GM23248 (cell line): ENCODE results near the gene TPCN1. TPM values are rescaled to one million over a fixed set of nuclear protein-coding genes. Genes with fewer than 3 reads are reported as not detected.

Experiments used
- DNase-seq: peaks from one replicate; pipeline ENCODE4 v3.0.0-alpha.2; 2015
- H2AFZ ChIP-seq: fragments of 200-600 bp; sonication (generic); 2 replicates; pipeline ENCODE4 v1.6.1; 2016; ENCODE audit warnings: antibody characterized with exemption
- H3F3A ChIP-seq: fragments of 200-600 bp; sonication (generic); 2 replicates; pipeline ENCODE4 v1.6.1; 2016; ENCODE audit warnings: mild to moderate bottlenecking, antibody characterized with exemption, mixed run types; ENCODE audit not compliant: insufficient read depth
- H3K27ac ChIP-seq: fragments of 200-600 bp; sonication (generic); 2 replicates; pipeline ENCODE4 v1.5.1; 2016; ENCODE audit warnings: mild to moderate bottlenecking
- H3K27me3 ChIP-seq: fragments of 200-600 bp; sonication (generic); replicated peaks from 2 replicates; pipeline ENCODE4 v1.6.1; 2016; ENCODE audit warnings: mild to moderate bottlenecking; ENCODE audit not compliant: insufficient read depth
- H3K36me3 ChIP-seq: fragments of 200-600 bp; sonication (generic); 2 replicates; pipeline ENCODE4 v1.6.1; 2016; ENCODE audit warnings: low read depth, mild to moderate bottlenecking
- H3K4me1 ChIP-seq: fragments of 200-600 bp; sonication (generic); 2 replicates; pipeline ENCODE4 v1.6.1; 2016; ENCODE audit warnings: mild to moderate bottlenecking; ENCODE audit not compliant: insufficient read depth
- H3K4me2 ChIP-seq: fragments of 200-600 bp; sonication (generic); one replicate; pipeline ENCODE4 v1.6.1; 2016; ENCODE audit warnings: mild to moderate bottlenecking; ENCODE audit not compliant: unreplicated experiment
- H3K4me3 ChIP-seq: fragments of 200-600 bp; sonication (generic); 2 replicates; pipeline ENCODE4 v1.5.1; 2016; ENCODE audit warnings: mild to moderate bottlenecking
- H3K79me2 ChIP-seq: fragments of 200-600 bp; sonication (generic); 2 replicates; pipeline ENCODE4 v1.6.1; 2016; ENCODE audit warnings: mild to moderate bottlenecking; ENCODE audit not compliant: insufficient read depth
- H3K9ac ChIP-seq: fragments of 200-600 bp; sonication (generic); 2 replicates; pipeline ENCODE4 v1.6.1; 2016; ENCODE audit warnings: mild to moderate bottlenecking
- H3K9me2 ChIP-seq: fragments of 200-600 bp; sonication (generic); 2 replicates; pipeline ENCODE4 v1.6.1; 2016; ENCODE audit warnings: mixed run types, mild to moderate bottlenecking, moderate library complexity; ENCODE audit not compliant: insufficient read depth
- H3K9me3 ChIP-seq: fragments of 200-600 bp; sonication (generic); one replicate; pipeline ENCODE4 v1.6.1; 2017; ENCODE audit warnings: low read depth
- H4K20me1 ChIP-seq: fragments of 200-600 bp; sonication (generic); 2 replicates; pipeline ENCODE4 v1.6.0; 2016; ENCODE audit not compliant: insufficient read depth
- EZH2 ChIP-seq: fragments of 200-600 bp; sonication (generic); IDR thresholded peaks from 2 replicates; pipeline ENCODE4 v1.6.1; 2018; ENCODE audit warnings: antibody characterized with exemption, mild to moderate bottlenecking; ENCODE audit not compliant: insufficient read depth, poor library complexity, severe bottlenecking
- EZH2phosphoT487 ChIP-seq: fragments of 200-600 bp; sonication (generic); IDR thresholded peaks from 2 replicates; pipeline ENCODE4 v1.6.1; 2018; ENCODE audit warnings: antibody characterized with exemption, moderate library complexity, mild to moderate bottlenecking, low read depth; ENCODE audit not compliant: insufficient read depth
- WGBS, 2 experiments: methylation state at CpG; one replicate each; pipeline ENCODE4 v1.1.6; 2015 to 2017; ENCODE audit warnings: low lambda C conversion rate in 2 of 2, low coverage in 1 of 2; ENCODE audit errors: missing lambda C conversion rate in 2 of 2; 5-methylcytosine and 5-hydroxymethylcytosine counted together
- in situ Hi-C: fragments of 300-500 bp; cut with MboI; formaldehyde crosslinking; loops from 2 replicates; pipeline ENCODE4 v1.15.0; 2020
- polyA plus RNA-seq: library from polyadenylated mRNA; unstranded; fragments of >200 nt; fragmentation: Nextera tagmentation; extraction: Ambion mirVana; gene quantifications from 2 replicates; pipeline ENCODE4 v1.2.1, GENCODE V29; 2016
- total RNA-seq: library from RNA; depleted of rRNA; stranded (reverse); fragments of >200 nt; shearing (Covaris generic); gene quantifications from 2 replicates; pipeline ENCODE4 v1.2.3, GENCODE V29; 2014

TPCN1 gene
- total and polyA plus RNA-seq, 2 experiments from 2014 or later = 9.0 to 15.9 TPM

GRCh38 chr12:113285679-113286610, 64.7 kb downstream of the TPCN1 start:
- no peaks in the 10 kb centered on the region for H3K79me2 ChIP-seq
- no peaks in the 10 kb centered on the region for H3F3A ChIP-seq
- no peak overlapping the region for H3K4me3 ChIP-seq
- in situ Hi-C loops = no loop called here
- H3K27ac ChIP-seq = no peak overlapping the region
- TF ChIP-seq EZH2phosphoT487 = no peak
- no peaks in the 10 kb centered on the region for H4K20me1 ChIP-seq
- H3K9me2 ChIP-seq = no peaks in the 10 kb centered on the region
- no peak overlapping the region for H3K4me2 ChIP-seq
- H3K27me3 ChIP-seq = no peaks in the 10 kb centered on the region
- no peaks in the 10 kb centered on the region for H3K36me3 ChIP-seq
- no peak overlapping the region for H2AFZ ChIP-seq
- DNase-seq = no peak
- H3K9ac ChIP-seq = no peak overlapping the region
- no peaks in the 10 kb centered on the region for H3K4me1 ChIP-seq
- WGBS, 2 experiments = 85 to 87% methylated on average over 22 of the region's 22 CpGs
- no peaks in the 10 kb centered on the region for H3K9me3 ChIP-seq

DNA sequence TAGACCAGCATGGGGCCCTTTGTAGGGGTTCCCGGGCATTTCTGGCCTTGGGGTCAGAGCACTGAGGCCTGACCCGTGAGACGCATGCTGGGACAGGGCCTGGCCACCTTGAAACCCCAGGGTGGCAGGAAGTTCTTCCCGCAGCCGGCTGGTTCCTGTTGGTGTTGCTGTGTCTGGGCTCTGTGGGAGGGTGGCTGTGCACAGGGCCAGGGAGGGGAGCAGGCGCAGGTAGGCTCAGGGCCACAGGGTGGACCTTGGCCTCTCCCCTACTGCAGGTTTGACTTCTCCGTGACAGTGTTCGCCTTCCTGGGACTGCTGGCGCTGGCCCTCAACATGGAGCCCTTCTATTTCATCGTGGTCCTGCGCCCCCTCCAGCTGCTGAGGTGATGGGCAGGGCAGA, 65.4 kb downstream of the TPCN1 start:
- no peak for DNase-seq
- Histone ChIP-seq H3F3A (no peaks in the 10 kb centered on the region), H3K4me1 (peaks cover 2% of the 10 kb centered on the region; the same call in 1 of the 2 replicates), H3K4me2 (no peak overlapping the region), H3K79me2 (no peaks in the 10 kb centered on the region), H2AFZ (no peak overlapping the region), H3K4me3 (no peak overlapping the region), H3K9ac (no peak overlapping the region), H3K36me3 (no peaks in the 10 kb centered on the region), H3K27ac (no peak overlapping the region), H3K9me2 (no peaks in the 10 kb centered on the region), H3K9me3 (no peaks in the 10 kb centered on the region), H3K27me3 (no peaks in the 10 kb centered on the region), H4K20me1 (no peaks in the 10 kb centered on the region)
- in situ Hi-C loops = no loop called here
- TF ChIP-seq EZH2phosphoT487 = no peak
- WGBS, 2 experiments = 77 to 82% methylated on average over 11 of the region's 11 CpGs

- H3K9me3 ChIP-seq = no peaks in the 10 kb centered on the region
- DNase-seq = no peak
- H3K9ac ChIP-seq = no peak overlapping the region
- no peak overlapping the region for H3K27ac ChIP-seq
- WGBS, 2 experiments = 92 to 94% methylated on average over 17 to 21 of the region's 21 CpGs
- H3K4me2 ChIP-seq = no peak overlapping the region
- no peaks in the 10 kb centered on the region; the same call in 1 of the 2 replicates for H3F3A ChIP-seq
- H2AFZ ChIP-seq = no peak overlapping the region
- H3K79me2 ChIP-seq = no peaks in the 10 kb centered on the region
- no peaks in the 10 kb centered on the region for H3K27me3 ChIP-seq
- TF ChIP-seq EZH2 (no peak), EZH2phosphoT487 (no peak)
- in situ Hi-C loops = no loop called here
- no peaks in the 10 kb centered on the region for H3K9me2 ChIP-seq
- no peak overlapping the region for H3K4me3 ChIP-seq
- H3K36me3 ChIP-seq = no peaks in the 10 kb centered on the region
- H3K4me1 ChIP-seq = peaks cover 6% of the 10 kb centered on the region
- no peaks in the 10 kb centered on the region for H4K20me1 ChIP-seq
These were observed 66.1 kb downstream of the TPCN1 start for GRCh38 chr12:113287146-113287898.

- Histone ChIP-seq H3K79me2 (no peaks in the 10 kb centered on the region), H4K20me1 (no peaks in the 10 kb centered on the region), H3K9me2 (no peaks in the 10 kb centered on the region), H2AFZ (no peak overlapping the region), H3K9me3 (no peaks in the 10 kb centered on the region), H3K9ac (no peak overlapping the region), H3K36me3 (no peaks in the 10 kb centered on the region), H3F3A (no peaks in the 10 kb centered on the region; the same call in 1 of the 2 replicates), H3K4me1 (peaks cover 11% of the 10 kb centered on the region), H3K27ac (no peak overlapping the region), H3K27me3 (no peaks in the 10 kb centered on the region), H3K4me3 (no peak overlapping the region), H3K4me2 (no peak overlapping the region)
- TF ChIP-seq EZH2 (no peak), EZH2phosphoT487 (no peak)
- no peak for DNase-seq
- WGBS, 2 experiments = 93 to 94% methylated on average over 19 of the region's 19 CpGs
- in situ Hi-C loops = no loop called here
These were observed 66.6 kb downstream of the TPCN1 start for GRCh38 chr12:113287899-113288282.
